H1 (cell line): ENCODE measurements around the gene CENPV. TPM values are rescaled to one million over a fixed set of nuclear protein-coding genes. Genes with fewer than 3 reads are reported as not detected.

Experiments used
- CTCF ChIA-PET: fragments of 300-600 bp; sonication (Branson Sonifier 250); formaldehyde crosslinking; loops from one replicate; lab custom pipeline; 2021; ENCODE audit not compliant: partially characterized antibody; lab: Charles Lee
- POLR2A ChIA-PET: fragments of 300-600 bp; sonication (Branson Sonifier 250); formaldehyde crosslinking; loops from one replicate; lab custom pipeline; 2021; ENCODE audit warnings: inconsistent platforms; ENCODE audit not compliant: partially characterized antibody; lab: Charles Lee
- DNase-seq, 2 experiments: peaks; one replicate each; pipeline versions ENCODE4 v3.0.0 to v3.0.0-alpha.2; 2010 to 2022; ENCODE audit warnings: low spot score in 2 of 2, low read depth in 1 of 2, mixed read lengths in 1 of 2
- FAIRE-seq: peaks from 2 replicates; lab custom pipeline; 2011; peaks lifted over from hg19 to GRCh38; lab: Jason Lieb, UNC
- H2AFZ ChIP-seq: 2 replicates; pipeline ENCODE4 v1.8.1; 2012; ENCODE audit warnings: low read length, inconsistent platforms
- H2AK5ac ChIP-seq: 2 replicates; pipeline ENCODE4 v1.6.1; 2013; ENCODE audit warnings: low read depth, low read length
- H2BK120ac ChIP-seq: replicated peaks from 2 replicates; pipeline ENCODE3; 2013; ENCODE audit warnings: low read depth, low read length, inconsistent platforms
- H2BK12ac ChIP-seq: 2 replicates; pipeline ENCODE4 v1.6.1; 2013; ENCODE audit warnings: low read depth, low read length
- H2BK15ac ChIP-seq: 2 replicates; pipeline ENCODE4 v1.6.1; 2013; ENCODE audit warnings: low read length
- H2BK20ac ChIP-seq: 2 replicates; pipeline ENCODE4 v1.6.1; 2013; ENCODE audit warnings: low read length
- H2BK5ac ChIP-seq: 2 replicates; pipeline ENCODE4 v1.6.1; 2013; ENCODE audit warnings: low read depth, low read length
- H3K14ac ChIP-seq: 2 replicates; pipeline ENCODE4 v1.6.1; 2013; ENCODE audit warnings: inconsistent platforms; ENCODE audit not compliant: insufficient read length
- H3K18ac ChIP-seq: 2 replicates; pipeline ENCODE4 v1.6.1; 2013; ENCODE audit warnings: low read length; ENCODE audit errors: extremely low read depth
- H3K23ac ChIP-seq: 2 replicates; pipeline ENCODE4 v1.6.1; 2013; ENCODE audit warnings: inconsistent platforms; ENCODE audit not compliant: insufficient read length
- H3K23me2 ChIP-seq: 2 replicates; pipeline ENCODE4 v1.6.1; 2013; ENCODE audit warnings: low read depth, low read length
- H3K27ac ChIP-seq: 2 replicates; pipeline ENCODE4 v1.6.1; 2011; ENCODE audit warnings: low read depth, low read length, inconsistent platforms
- H3K27me3 ChIP-seq, 4 experiments: replicated peaks in 1 of 4; 1 replicate in 1 of 4; 2 replicates in 3 of 4; pipeline versions ENCODE4 v1.6.1 to v1.8.1; 2011 to 2013; ENCODE audit warnings: low read length in 3 of 4, mild to moderate bottlenecking in 3 of 4, inconsistent platforms in 2 of 4, mixed read lengths in 2 of 4, moderate library complexity in 1 of 4; ENCODE audit not compliant: control insufficient read depth in 3 of 4, insufficient read depth in 3 of 4; ENCODE audit errors: extremely low read depth in 1 of 4
- H3K36me3 ChIP-seq, 4 experiments: 2 replicates each; pipeline versions ENCODE4 v1.6.1 to v1.8.1; 2011 to 2013; ENCODE audit warnings: mild to moderate bottlenecking in 4 of 4, low read length in 3 of 4, moderate library complexity in 2 of 4, control low read depth in 1 of 4, inconsistent platforms in 1 of 4; ENCODE audit not compliant: insufficient read depth in 4 of 4, control insufficient read depth in 2 of 4
- H3K4ac ChIP-seq: replicated peaks from 2 replicates; pipeline ENCODE3; 2013; ENCODE audit warnings: low read length, low read depth, mixed read lengths, inconsistent platforms; ENCODE audit not compliant: insufficient read length
- H3K4me1 ChIP-seq, 4 experiments: replicated peaks in 1 of 4; 1 replicate in 1 of 4; 2 replicates in 3 of 4; pipeline versions ENCODE4 v1.6.1 to v1.8.1; 2011 to 2013; ENCODE audit warnings: low read length in 3 of 4, inconsistent platforms in 2 of 4, mixed read lengths in 1 of 4; ENCODE audit not compliant: insufficient read depth in 4 of 4, control insufficient read depth in 3 of 4
- H3K4me2 ChIP-seq, 2 experiments: 2 replicates each; pipeline versions ENCODE4 v1.6.1 to v1.8.1; 2011 to 2013; ENCODE audit warnings: low read depth in 2 of 2, low read length in 2 of 2, control low read depth in 1 of 2, inconsistent platforms in 1 of 2, mild to moderate bottlenecking in 1 of 2; ENCODE audit not compliant: insufficient read depth in 1 of 2
- H3K4me3 ChIP-seq, 4 experiments: fragments of 200-600, 300-600 bp in 1 of 4; sonication (generic), shearing (Covaris generic), sonication (Bioruptor Twin) in 1 of 4; 2 replicates each; pipeline versions ENCODE4 v1.5.1 to v1.8.1; 2011 to 2016; ENCODE audit warnings: low read length in 4 of 4, low read depth in 3 of 4, control low read depth in 2 of 4, inconsistent platforms in 2 of 4, mild to moderate bottlenecking in 2 of 4, mixed read lengths in 1 of 4, moderate library complexity in 1 of 4; ENCODE audit not compliant: insufficient read depth in 2 of 4; ENCODE audit errors: extremely low read depth in 1 of 4
- H3K56ac ChIP-seq: replicated peaks from 2 replicates; pipeline ENCODE3; 2013; ENCODE audit warnings: low read depth, mild to moderate bottlenecking, mixed read lengths, low read length, inconsistent platforms; ENCODE audit not compliant: insufficient read length
- H3K79me1 ChIP-seq: 2 replicates; pipeline ENCODE4 v1.6.1; 2013; ENCODE audit warnings: low read depth, low read length, control low read depth
- H3K79me2 ChIP-seq, 2 experiments: 2 replicates each; pipeline versions ENCODE4 v1.6.1 to v1.8.1; 2012 to 2013; ENCODE audit warnings: low read length in 2 of 2, mild to moderate bottlenecking in 2 of 2, inconsistent platforms in 1 of 2; ENCODE audit not compliant: insufficient read depth in 2 of 2, control insufficient read depth in 1 of 2
- H3K9ac ChIP-seq, 4 experiments: replicated peaks in 1 of 4; 1 replicate in 1 of 4; 2 replicates in 3 of 4; pipeline versions ENCODE4 v1.6.1 to v1.8.1; 2011 to 2013; ENCODE audit warnings: low read depth in 3 of 4, low read length in 3 of 4, control low read depth in 2 of 4, mild to moderate bottlenecking in 2 of 4, moderate library complexity in 2 of 4, inconsistent platforms in 1 of 4; ENCODE audit errors: extremely low read depth in 1 of 4
- H3K9me3 ChIP-seq, 2 experiments: 2 replicates each; pipeline versions ENCODE4 v1.6.1 to v1.8.1; 2012 to 2013; ENCODE audit warnings: mild to moderate bottlenecking in 2 of 2, moderate library complexity in 2 of 2, control low read depth in 1 of 2, inconsistent platforms in 1 of 2, low read depth in 1 of 2, low read length in 1 of 2, mixed read lengths in 1 of 2; ENCODE audit not compliant: insufficient read depth in 2 of 2
- H4K20me1 ChIP-seq, 2 experiments: replicated peaks in 1 of 2; 2 replicates each; pipeline versions ENCODE3 to v1.8.1; 2011 to 2013; ENCODE audit warnings: inconsistent platforms in 2 of 2, low read length in 2 of 2, mild to moderate bottlenecking in 1 of 2; ENCODE audit not compliant: insufficient read depth in 2 of 2, control insufficient read depth in 1 of 2
- H4K5ac ChIP-seq: 2 replicates; pipeline ENCODE4 v1.6.1; 2013; ENCODE audit warnings: low read length, low read depth, mixed read lengths, inconsistent platforms; ENCODE audit not compliant: insufficient read length
- H4K8ac ChIP-seq: 2 replicates; pipeline ENCODE4 v1.8.0; 2013; ENCODE audit warnings: mild to moderate bottlenecking, moderate library complexity, low read length, inconsistent platforms; ENCODE audit not compliant: insufficient read depth; ENCODE audit errors: extremely low read depth
- H4K91ac ChIP-seq: replicated peaks from 2 replicates; pipeline ENCODE3; 2013; ENCODE audit warnings: low read length, mixed read lengths, inconsistent platforms; ENCODE audit not compliant: insufficient read length
- ASH2L ChIP-seq: fragments of 200-600, 300-600 bp; sonication (generic); IDR thresholded peaks from one replicate; pipeline ENCODE4 v1.7.1; 2017; ENCODE audit warnings: low read length
- CBX5 ChIP-seq: fragments of 300-800, 300-1000 bp; sonication (generic); IDR thresholded peaks from 2 replicates; pipeline ENCODE4 v1.7.1; 2016; ENCODE audit warnings: antibody characterized with exemption, low read length, low read depth
- CREB1 ChIP-seq: IDR thresholded peaks from 2 replicates; pipeline ENCODE4 v1.6.1; 2012; ENCODE audit warnings: inconsistent platforms
- CTBP2 ChIP-seq: IDR thresholded peaks from 2 replicates; pipeline ENCODE4 v1.7.0; 2011; ENCODE audit warnings: borderline replicate concordance, mild to moderate bottlenecking, moderate library complexity, mixed read lengths, low read length; ENCODE audit not compliant: insufficient read depth, insufficient read length
- JUN ChIP-seq: IDR thresholded peaks from 2 replicates; pipeline ENCODE4 v1.6.1; 2011; ENCODE audit warnings: low read depth, mild to moderate bottlenecking, improper control_type of control experiment, low read length
- POLR2AphosphoS5 ChIP-seq: IDR thresholded peaks from 2 replicates; pipeline ENCODE4 v1.6.1; 2011; ENCODE audit warnings: low read depth, low read length
- POU5F1 ChIP-seq: IDR thresholded peaks from 2 replicates; pipeline ENCODE4 v1.6.1; 2011; ENCODE audit warnings: low read depth, mild to moderate bottlenecking, low read length, moderate library complexity
- RBBP5 ChIP-seq: IDR thresholded peaks from 2 replicates; pipeline ENCODE4 v1.7.1; 2012; ENCODE audit warnings: low read depth, mild to moderate bottlenecking, inconsistent platforms, low read length, moderate library complexity, borderline replicate concordance
- SIRT6 ChIP-seq: IDR thresholded peaks from one replicate; pipeline ENCODE4 v1.7.1; 2012; ENCODE audit warnings: low read length, inconsistent platforms
- SRF ChIP-seq: IDR thresholded peaks from 2 replicates; pipeline ENCODE4 v1.6.1; 2011; ENCODE audit warnings: mild to moderate bottlenecking, low read depth, low read length, moderate library complexity
- SUZ12 ChIP-seq: fragments of 200-600 bp; sonication (generic); IDR thresholded peaks from 2 replicates; pipeline ENCODE4 v1.6.1; 2012; ENCODE audit warnings: mild to moderate bottlenecking, inconsistent platforms, low read length, moderate library complexity, mixed read lengths
- ZNF274 ChIP-seq: IDR thresholded peaks from 2 replicates; pipeline ENCODE4 v1.7.0; 2012; ENCODE audit warnings: low read length, borderline replicate concordance; ENCODE audit errors: extremely low read depth
- WGBS, 2 experiments: shearing (Covaris generic) in 1 of 2; methylation state at CpG; one replicate each; pipeline versions ENCODE4 v1.1.6 to v1.1.7; 2013 to 2015; ENCODE audit warnings: low lambda C conversion rate in 2 of 2, mixed read lengths in 2 of 2, inconsistent platforms in 1 of 2, low coverage in 1 of 2, missing lambda C conversion rate in 1 of 2; ENCODE audit not compliant: insufficient replicate concordance in 2 of 2, insufficient coverage in 1 of 2, insufficient read length in 1 of 2; ENCODE audit errors: extremely low coverage in 1 of 2, missing lambda C conversion rate in 1 of 2; 5-methylcytosine and 5-hydroxymethylcytosine counted together
- polyA plus RNA-seq, 7 experiments: library from polyadenylated mRNA; depleted of rRNA in 3 of 7; stranded (reverse) in 5 of 7; unstranded in 2 of 7; fragments of >200 nt in 5 of 7; fragments of 200-250 nt in 2 of 7; gene quantifications; 1 replicate in 5 of 7; 2 replicates in 1 of 7; 4 replicates in 1 of 7; pipeline versions ENCODE4 v1.2.1 to v1.2.3, GENCODE V29; 2011 to 2013; ENCODE audit warnings: missing spikeins in 2 of 7, mixed read lengths in 2 of 7
- total RNA-seq: library from RNA; stranded (reverse); fragmentation: NEBNext Ultra II Directional; extraction: Animal tissue kit (Norgen Biotek cat#: 25700); gene quantifications from 2 replicates; pipeline ENCODE4 v1.2.1, GENCODE V29; 2021

Gene CENPV
- total and polyA plus RNA-seq, 2 of the 8 experiments (the other 6 are each of a cell fraction or from before 2014, with no cell fraction given): 249 to 260 TPM

DNA sequence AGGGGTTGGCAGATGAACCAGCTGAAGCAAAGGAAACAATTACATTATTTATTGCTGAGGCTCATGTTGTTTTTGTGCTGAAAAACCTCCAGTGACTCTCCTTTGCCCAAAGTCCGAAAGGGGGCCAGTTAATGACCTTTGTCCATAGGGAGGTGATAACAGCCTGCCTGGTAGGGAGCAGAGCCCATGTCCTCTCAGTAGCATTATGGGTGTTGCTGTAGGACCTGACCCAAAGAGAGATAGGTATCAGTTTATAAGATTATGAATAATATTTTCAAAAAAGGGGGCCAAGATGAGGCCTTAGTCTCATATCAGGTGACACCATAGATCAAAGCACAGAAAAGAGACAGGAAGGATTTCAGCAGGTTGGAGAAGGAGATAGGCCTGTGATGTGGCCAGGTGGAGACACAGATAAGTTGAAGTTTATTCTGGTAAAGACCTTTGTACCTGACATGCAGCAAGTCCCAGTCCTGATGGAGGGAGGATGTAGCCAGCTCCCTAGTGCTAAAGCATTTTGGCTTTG, 55.1 kb downstream of the CENPV start:
- Histone ChIP-seq H3K56ac (no peak overlapping the region), H3K79me2 (no peaks in the 10 kb centered on the region), H3K4me3 (no peak overlapping the region), H3K36me3 (peaks cover 0 to 4% (median 0%) of the 10 kb centered on the region in 4 experiments; a peak in 1 of 8 replicates), H3K9ac (no peak overlapping the region), H3K23ac (no peak overlapping the region), H3K9me3 (no peaks in the 10 kb centered on the region), H2BK12ac (no peak overlapping the region), H3K23me2 (no peaks in the 10 kb centered on the region), H4K20me1 (peaks cover 2% of the 10 kb centered on the region in 2 experiments), H2BK5ac (no peak overlapping the region), H2AFZ (no peak overlapping the region), H3K27ac (no peak overlapping the region), H4K5ac (no peak overlapping the region), H3K18ac (no peak overlapping the region), H3K4me1 (peaks cover 0 to 5% (median 4%) of the 10 kb centered on the region in 4 experiments; a peak in 4 of 7 replicates), H4K91ac (no peak overlapping the region), H3K14ac (no peak overlapping the region), H2BK15ac (no peak overlapping the region), H2BK20ac (no peak overlapping the region), H3K27me3 (no peaks in the 10 kb centered on the region), H3K4me2 (no peak overlapping the region), H2AK5ac (no peak overlapping the region), H4K8ac (no peak overlapping the region), H2BK120ac (no peak overlapping the region), H3K4ac (no peak overlapping the region), H3K79me1 (no peaks in the 10 kb centered on the region; the same call in 1 of the 2 replicates)
- POLR2A ChIA-PET: interaction anchor here (0.8 to 1.7 kb wide), 2 partner anchors 12 to 35 kb away, joined by 4 to 5 read pairs; no protein-coding TSS in a partner anchor
- FAIRE-seq (no peak), DNase-seq (no peak)
- CTCF ChIA-PET: interaction anchor here (0.9 to 1.7 kb wide), 3 partner anchors 10 to 12 kb away, joined by 3 to 6 read pairs (median 4); no protein-coding TSS in a partner anchor
- no peak for TF ChIP-seq CTBP2
- no peak for TF ChIP-seq CBX5
- TF ChIP-seq ASH2L: no peak
- TF ChIP-seq POLR2AphosphoS5: no peak
- TF ChIP-seq POU5F1: no peak
- TF ChIP-seq CREB1: no peak
- TF ChIP-seq JUN: no peak
- no peak for TF ChIP-seq SIRT6
- TF ChIP-seq ZNF274: no peak
- TF ChIP-seq SUZ12: no peak
- TF ChIP-seq RBBP5: no peak
- no peak for TF ChIP-seq SRF
- 67% methylated on average over 1 of the region's 1 CpG; no CpG with 5 or more reads in 1 of the 2 experiments for WGBS, 2 experiments
